Breast epithelium (tissue), 3 donors: ENCODE measurements around the gene WFIKKN1.

Experiments
- CTCF ChIP-seq, 3 donors: fragments of 450-650 bp; IDR thresholded peaks; one replicate each; pipeline ENCODE4 v1.5.1; 2016 to 2017; ENCODE audit warnings: antibody characterized with exemption in 3 of 3, mild to moderate bottlenecking in 3 of 3, moderate library complexity in 3 of 3
- POLR2A ChIP-seq: fragments of 450-650 bp; IDR thresholded peaks from one replicate; pipeline ENCODE4 v1.6.1; 2016; ENCODE audit warnings: antibody characterized with exemption, mild to moderate bottlenecking, moderate library complexity
- POLR2AphosphoS5 ChIP-seq, 3 donors: sonication (generic); formaldehyde crosslinking; IDR thresholded peaks; one replicate each; pipeline ENCODE4 v1.6.1; 2017; ENCODE audit warnings: antibody characterized with exemption in 3 of 3

- TF ChIP-seq POLR2A (no peak), CTCF (IDR thresholded peaks at IDR 0.05) (no peak), POLR2AphosphoS5 (IDR thresholded peaks at IDR 0.05) (no peak)
These were observed 48.0 kb upstream of the WFIKKN1 start for GRCh38 chr16:582614-583331.
